Vagina (tissue), 2 donors: ENCODE data around the gene CD300LG. TPM values are rescaled to one million over a fixed set of nuclear protein-coding genes. Genes with fewer than 3 reads are reported as not detected.

Experiments used
- DNase-seq, 2 donors: peaks; one replicate each; pipeline ENCODE4 v3.0.0-alpha.2; 2017; ENCODE audit errors: extremely low spot score in 2 of 2
- H3K27ac ChIP-seq: fragments of 200-600 bp; sonication (generic); one replicate; pipeline ENCODE4 v1.5.1; 2019
- H3K27me3 ChIP-seq: fragments of 200-600 bp; sonication (generic); one replicate; pipeline ENCODE4 v1.5.1; 2019
- H3K36me3 ChIP-seq, 2 donors: fragments of 200-600 bp; sonication (generic); one replicate each; pipeline ENCODE4 v1.5.1; 2017 to 2019
- H3K4me1 ChIP-seq: fragments of 200-600 bp; sonication (generic); one replicate; pipeline ENCODE4 v1.5.1; 2019
- H3K4me3 ChIP-seq, 2 donors: fragments of 200-600 bp; sonication (generic); 1 replicate in 1 of 2; 2 replicates in 1 of 2; pipeline ENCODE4 v1.5.1; 2016 to 2019
- H3K9me3 ChIP-seq: fragments of 200-600 bp; sonication (generic); one replicate; pipeline ENCODE4 v1.5.1; 2019
- POLR2A ChIP-seq, 2 donors: fragments of 450-650 bp; IDR thresholded peaks; one replicate each; pipeline ENCODE4 v1.6.1; 2017; ENCODE audit warnings: antibody characterized with exemption in 2 of 2, mild to moderate bottlenecking in 2 of 2, moderate library complexity in 2 of 2
- POLR2AphosphoS5 ChIP-seq, 2 donors: sonication (generic); formaldehyde crosslinking; IDR thresholded peaks; one replicate each; pipeline ENCODE4 v1.9.0; 2017; ENCODE audit warnings: antibody characterized with exemption in 2 of 2, mild to moderate bottlenecking in 2 of 2, low read depth in 1 of 2; ENCODE audit not compliant: insufficient read depth in 1 of 2
- intact Hi-C: fragments of 100-400 bp; cut with DNase I; formaldehyde crosslinking; loops from one replicate; pipeline ENCODE4 v1.15.1; 2023
- total RNA-seq: library from RNA; depleted of rRNA; stranded (reverse); fragments of >200 nt; gene quantifications from one replicate; pipeline ENCODE4 v1.2.3, GENCODE V29; 2016
- TF ChIP-seq, protein P1 (sequence below), 3 experiments: fragments of 450-650 bp in 2 of 3; fragments of 200-600 bp in 1 of 3; sonication (generic) in 1 of 3; IDR thresholded peaks; one replicate each; pipeline ENCODE4 v1.5.1; 2017 to 2019; ENCODE audit warnings: antibody characterized with exemption in 3 of 3, mild to moderate bottlenecking in 2 of 3, moderate library complexity in 2 of 3

The CD300LG gene
- total RNA-seq, 1 donor from 2014 or later, result 5.6 TPM

DNA sequence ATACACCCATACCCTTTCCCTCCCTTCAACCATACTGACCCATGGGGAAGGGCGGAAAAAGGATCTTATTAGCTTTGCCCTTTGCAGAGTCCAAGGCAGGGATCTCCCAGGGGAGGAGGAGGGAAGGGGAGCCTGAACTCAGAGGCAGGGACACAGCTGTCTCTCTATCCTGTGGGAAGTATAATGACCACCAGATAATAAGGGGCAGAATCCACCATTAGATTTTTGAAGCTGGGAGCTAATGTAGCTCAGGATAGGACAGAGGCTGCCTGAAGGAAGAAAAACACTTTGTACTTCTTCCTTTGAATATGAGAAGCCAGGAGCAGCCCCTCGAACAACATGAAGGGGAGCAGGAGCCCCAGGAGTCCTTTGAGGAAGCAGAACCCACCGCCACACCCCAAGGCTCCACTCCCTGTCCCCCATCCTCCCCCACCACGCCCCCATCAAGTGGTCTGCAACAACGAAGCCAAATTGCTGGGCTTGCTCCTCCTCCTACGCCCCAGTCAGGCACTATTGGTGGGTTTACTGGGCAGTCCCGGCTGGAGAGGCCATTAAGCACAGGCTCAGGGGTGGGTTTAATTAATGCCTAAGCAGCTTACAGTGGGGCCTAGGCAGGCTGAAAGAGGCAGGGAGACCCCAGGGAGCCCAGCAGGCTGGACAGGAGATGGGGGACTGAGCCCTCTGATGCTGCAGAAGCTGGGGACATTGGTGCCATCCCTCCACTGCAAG lies 55.0 kb downstream of the CD300LG start:
- TF ChIP-seq POLR2AphosphoS5 (IDR thresholded peaks at IDR 0.05; ENCODE audit: insufficient read depth in 1 of 2, low read depth in 1 of 2), result no peak
- TF ChIP-seq, protein P1, sequence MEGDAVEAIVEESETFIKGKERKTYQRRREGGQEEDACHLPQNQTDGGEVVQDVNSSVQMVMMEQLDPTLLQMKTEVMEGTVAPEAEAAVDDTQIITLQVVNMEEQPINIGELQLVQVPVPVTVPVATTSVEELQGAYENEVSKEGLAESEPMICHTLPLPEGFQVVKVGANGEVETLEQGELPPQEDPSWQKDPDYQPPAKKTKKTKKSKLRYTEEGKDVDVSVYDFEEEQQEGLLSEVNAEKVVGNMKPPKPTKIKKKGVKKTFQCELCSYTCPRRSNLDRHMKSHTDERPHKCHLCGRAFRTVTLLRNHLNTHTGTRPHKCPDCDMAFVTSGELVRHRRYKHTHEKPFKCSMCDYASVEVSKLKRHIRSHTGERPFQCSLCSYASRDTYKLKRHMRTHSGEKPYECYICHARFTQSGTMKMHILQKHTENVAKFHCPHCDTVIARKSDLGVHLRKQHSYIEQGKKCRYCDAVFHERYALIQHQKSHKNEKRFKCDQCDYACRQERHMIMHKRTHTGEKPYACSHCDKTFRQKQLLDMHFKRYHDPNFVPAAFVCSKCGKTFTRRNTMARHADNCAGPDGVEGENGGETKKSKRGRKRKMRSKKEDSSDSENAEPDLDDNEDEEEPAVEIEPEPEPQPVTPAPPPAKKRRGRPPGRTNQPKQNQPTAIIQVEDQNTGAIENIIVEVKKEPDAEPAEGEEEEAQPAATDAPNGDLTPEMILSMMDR (IDR thresholded peaks at IDR 0.05), result no peak
- TF ChIP-seq POLR2A (IDR thresholded peaks at IDR 0.05), result no peak
- Histone ChIP-seq H3K4me3 (no peak overlapping the region), H3K27me3 (no peaks in the 10 kb centered on the region), H3K36me3 (no peaks in the 10 kb centered on the region), H3K27ac (no peak overlapping the region), H3K9me3 (no peaks in the 10 kb centered on the region), H3K4me1 (peaks cover 37% of the 10 kb centered on the region)
- no peak for DNase-seq
- intact Hi-C loops, result no loop called here

DNA sequence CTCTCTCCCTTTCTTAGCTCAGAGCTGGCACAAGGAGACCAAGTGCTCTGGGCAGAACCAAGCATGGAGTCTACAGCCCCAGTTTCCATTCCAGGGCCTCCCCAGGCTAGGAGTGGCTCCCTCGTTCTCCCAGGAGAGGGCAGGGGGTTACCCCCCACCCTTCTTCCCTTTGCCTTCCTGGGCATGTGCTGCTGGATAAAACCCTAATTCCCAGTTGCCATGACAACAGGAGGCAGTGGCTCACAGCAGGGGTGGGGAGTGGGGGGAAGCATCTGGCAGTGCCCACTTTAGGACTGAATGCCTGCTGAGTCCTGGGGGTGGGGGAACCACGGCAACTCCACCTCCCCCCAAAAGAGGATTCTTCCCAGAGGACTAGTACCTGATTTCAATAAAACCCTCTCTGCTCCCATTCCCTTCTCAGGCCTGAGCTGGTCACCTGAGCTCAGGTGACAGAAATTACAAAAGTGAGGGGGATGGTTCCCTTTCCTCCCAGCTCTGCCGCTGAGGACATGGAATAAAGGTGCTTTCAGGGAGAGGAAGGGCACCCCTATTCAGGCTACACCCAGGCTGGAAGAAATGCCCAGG lies 58.5 kb downstream of the CD300LG start:
- H3K27ac ChIP-seq, result peak overlapping the region; percentile 91
- H3K27me3 ChIP-seq, result no peaks in the 10 kb centered on the region
- intact Hi-C loops, result no loop called here
- TF ChIP-seq, protein P1 (IDR thresholded peaks at IDR 0.05), result no peak
- no peak for TF ChIP-seq POLR2A (IDR thresholded peaks at IDR 0.05)
- no peak for TF ChIP-seq POLR2AphosphoS5 (IDR thresholded peaks at IDR 0.05; ENCODE audit: insufficient read depth in 1 of 2, low read depth in 1 of 2)
- peak overlapping the region; percentile 53 to 70 for H3K4me3 ChIP-seq
- peaks cover 44% of the 10 kb centered on the region for H3K4me1 ChIP-seq
- H3K9me3 ChIP-seq, result no peaks in the 10 kb centered on the region
- H3K36me3 ChIP-seq, result no peaks in the 10 kb centered on the region
- no peak for DNase-seq

DNA sequence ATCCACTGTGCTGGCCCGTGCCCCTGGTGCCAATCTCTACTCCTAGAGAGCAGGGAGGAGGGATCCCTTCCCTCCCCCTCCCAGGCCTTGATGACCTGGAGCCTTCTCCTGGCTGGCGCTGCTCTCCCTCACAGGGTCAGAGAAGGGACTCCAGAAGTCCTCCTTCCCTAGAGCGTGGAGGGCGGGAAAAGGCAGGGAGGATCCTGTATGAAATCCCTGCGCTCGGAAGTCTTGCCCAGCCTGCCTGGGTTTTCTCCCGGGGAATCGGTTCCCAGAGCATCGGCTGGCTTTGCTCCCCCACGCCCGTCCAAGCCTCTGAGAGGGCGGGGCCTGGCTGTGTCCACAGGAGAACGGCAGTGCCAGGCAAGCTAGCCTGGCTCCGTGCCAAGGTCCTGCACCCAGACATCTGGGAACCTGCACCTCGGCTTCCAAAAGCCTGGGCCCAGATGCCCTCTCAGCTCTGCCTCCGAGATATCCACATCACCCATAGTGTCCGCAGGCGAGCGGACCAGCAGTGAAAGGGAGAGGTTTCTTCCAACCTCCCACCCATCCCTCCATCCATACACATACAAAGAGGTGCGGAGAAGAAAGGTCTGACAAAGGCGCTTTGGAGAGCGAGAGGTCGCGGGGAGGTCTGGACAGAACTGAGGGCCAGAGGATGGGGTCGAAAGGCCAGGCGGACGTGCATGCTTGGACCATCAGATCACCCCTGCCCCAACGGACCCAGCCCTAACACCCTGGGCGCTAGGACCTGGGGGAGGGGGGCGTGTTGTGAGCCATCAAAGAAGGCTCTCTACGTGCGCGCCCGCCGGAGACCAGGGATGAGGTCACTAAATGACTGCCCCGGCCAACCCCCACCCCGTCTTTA lies 59.2 kb downstream of the CD300LG start:
- H3K9me3 ChIP-seq, result no peaks in the 10 kb centered on the region
- peak overlapping the region; percentile 91 for H3K27ac ChIP-seq
- peak overlapping the region; percentile 53 to 70 for H3K4me3 ChIP-seq
- no peaks in the 10 kb centered on the region for H3K27me3 ChIP-seq
- DNase-seq, result peak in 1 of 2 donors; percentile 91
- TF ChIP-seq POLR2A (IDR thresholded peaks at IDR 0.05) (no peak), POLR2AphosphoS5 (IDR thresholded peaks at IDR 0.05; ENCODE audit: insufficient read depth in 1 of 2, low read depth in 1 of 2) (peak in 1 of 2 donors; percentile 75)
- intact Hi-C loops, result no loop called here
- no peaks in the 10 kb centered on the region for H3K36me3 ChIP-seq
- peaks cover 37% of the 10 kb centered on the region for H3K4me1 ChIP-seq

DNA sequence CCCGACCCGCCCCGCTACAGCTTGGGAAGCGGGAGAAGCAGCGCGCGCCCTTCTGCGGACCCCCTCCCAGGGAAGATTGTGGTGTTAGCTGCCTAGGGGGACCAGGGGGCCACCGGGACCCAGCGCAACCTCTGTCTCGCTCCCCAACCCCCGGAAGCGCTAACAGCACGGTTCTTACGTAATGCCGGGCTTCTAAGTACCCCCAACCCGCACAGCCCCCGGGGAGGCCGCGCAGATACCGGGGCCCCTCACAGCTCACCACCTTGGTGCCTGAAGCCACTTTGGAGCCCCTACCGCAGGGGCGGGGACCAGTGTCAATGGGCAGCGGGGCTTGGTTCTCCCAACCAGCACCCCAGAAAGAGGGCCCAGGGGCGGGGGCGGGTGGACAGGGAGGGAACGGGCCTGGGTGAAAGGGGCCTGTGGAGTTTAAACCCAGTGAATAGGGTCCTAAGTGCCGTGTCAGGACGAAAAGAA lies 60.0 kb downstream of the CD300LG start:
- Histone ChIP-seq H3K27ac (peak overlapping the region; percentile 91), H3K36me3 (no peaks in the 10 kb centered on the region), H3K4me1 (peaks cover 35% of the 10 kb centered on the region), H3K4me3 (peak overlapping the region; percentile 53 to 70), H3K27me3 (no peaks in the 10 kb centered on the region), H3K9me3 (no peaks in the 10 kb centered on the region)
- no peak for DNase-seq
- TF ChIP-seq POLR2A (IDR thresholded peaks at IDR 0.05), result no peak
- TF ChIP-seq, protein P1 (IDR thresholded peaks at IDR 0.05), result no peak
- TF ChIP-seq POLR2AphosphoS5 (IDR thresholded peaks at IDR 0.05; ENCODE audit: insufficient read depth in 1 of 2, low read depth in 1 of 2), result no peak
- intact Hi-C loops, result no loop called here

DNA sequence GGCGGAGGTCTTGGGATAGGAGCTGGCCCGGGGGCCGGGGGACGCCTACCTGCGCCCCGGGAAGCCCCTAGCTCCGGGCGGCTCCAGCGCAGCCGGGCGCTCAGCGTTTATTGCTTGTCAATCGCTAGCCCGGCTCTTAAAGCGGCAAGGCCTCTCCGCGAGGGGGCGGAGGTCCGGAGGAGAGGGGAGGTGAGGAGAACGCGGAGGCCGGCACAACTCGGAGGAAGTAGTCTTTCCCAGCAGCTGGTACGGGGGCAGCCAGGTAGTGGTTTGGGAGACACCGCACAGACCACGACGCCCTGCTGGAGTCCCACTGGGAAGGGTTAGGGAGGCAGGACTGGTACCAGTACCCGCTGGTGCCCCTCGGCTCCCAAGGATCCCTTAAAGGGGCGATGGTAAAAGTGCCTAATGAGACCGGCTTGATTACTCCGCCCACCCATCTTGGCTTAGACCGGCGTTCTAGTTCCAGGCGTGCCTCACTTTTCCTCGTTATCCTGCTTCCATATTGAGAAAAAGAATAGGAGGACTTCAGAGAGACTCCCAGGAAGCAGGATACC lies 60.5 kb downstream of the CD300LG start, which contains the start of gene MPP2:
MPP2 (minus strand) TSS at position 112 of the 557 bp plus-strand sequence. CDS start 3,076 bp downstream, outside the sequence.
- H3K4me1 ChIP-seq, result peaks cover 35% of the 10 kb centered on the region
- TF ChIP-seq POLR2A (IDR thresholded peaks at IDR 0.05), result peak in 1 of 2 donors; percentile 52
- peak in 1 of 2 donors; percentile 84 for TF ChIP-seq POLR2AphosphoS5 (IDR thresholded peaks at IDR 0.05; ENCODE audit: insufficient read depth in 1 of 2, low read depth in 1 of 2)
- TF ChIP-seq, protein P1 (IDR thresholded peaks at IDR 0.05), result peak in 1 of 3 experiments; percentile 28
- peak in 1 of 2 donors; percentile 92 for DNase-seq
- no peaks in the 10 kb centered on the region for H3K27me3 ChIP-seq
- H3K9me3 ChIP-seq, result no peaks in the 10 kb centered on the region
- peak within 1 kb of the TSS; percentile 53 to 70 for H3K4me3 ChIP-seq
- H3K27ac ChIP-seq, result peak within 1 kb of the TSS; percentile 91
- no peaks in the 10 kb centered on the region for H3K36me3 ChIP-seq
- intact Hi-C loops, result no loop called here
